WERI-Rb-1 (cell line): ENCODE data around the gene RFX2.
"Not testable (repeated sequence)": the region's sequence is repeated elsewhere in the genome, so short reads cannot be mapped to it uniquely, and the experiment has no call there.

Experiments
- DNase-seq: peaks from one replicate; pipeline ENCODE4 v3.0.0-alpha.2; 2020
- H3K27ac ChIP-seq: fragments of 250-450 bp; sonication (Bioruptor Pico); 2 replicates; pipeline ENCODE4 v1.5.1; 2020; ENCODE audit warnings: mild to moderate bottlenecking, moderate library complexity
- H3K27me3 ChIP-seq: fragments of 250-450 bp; sonication (Bioruptor Pico); 2 replicates; pipeline ENCODE4 v1.5.1; 2021; ENCODE audit warnings: mild to moderate bottlenecking, low read depth, moderate library complexity; ENCODE audit not compliant: insufficient read depth, severe bottlenecking
- H3K36me3 ChIP-seq: fragments of 250-450 bp; sonication (Bioruptor Pico); 2 replicates; pipeline ENCODE4 v1.5.1; 2020; ENCODE audit warnings: mild to moderate bottlenecking, moderate library complexity
- H3K4me3 ChIP-seq: 2 replicates; pipeline ENCODE4 v1.5.1; 2011; ENCODE audit warnings: low read depth, mild to moderate bottlenecking, control low read depth, low read length
- H3K9me3 ChIP-seq: fragments of 250-450 bp; sonication (Bioruptor Pico); 2 replicates; pipeline ENCODE4 v1.5.1; 2021; ENCODE audit warnings: mild to moderate bottlenecking, moderate library complexity; ENCODE audit not compliant: severe bottlenecking
- TF ChIP-seq, protein P1 (sequence below): IDR thresholded peaks from 2 replicates; pipeline ENCODE4 v1.5.1; 2011; ENCODE audit warnings: low read depth, mild to moderate bottlenecking, control low read depth, inconsistent platforms, low read length

Gene RFX2

DNA sequence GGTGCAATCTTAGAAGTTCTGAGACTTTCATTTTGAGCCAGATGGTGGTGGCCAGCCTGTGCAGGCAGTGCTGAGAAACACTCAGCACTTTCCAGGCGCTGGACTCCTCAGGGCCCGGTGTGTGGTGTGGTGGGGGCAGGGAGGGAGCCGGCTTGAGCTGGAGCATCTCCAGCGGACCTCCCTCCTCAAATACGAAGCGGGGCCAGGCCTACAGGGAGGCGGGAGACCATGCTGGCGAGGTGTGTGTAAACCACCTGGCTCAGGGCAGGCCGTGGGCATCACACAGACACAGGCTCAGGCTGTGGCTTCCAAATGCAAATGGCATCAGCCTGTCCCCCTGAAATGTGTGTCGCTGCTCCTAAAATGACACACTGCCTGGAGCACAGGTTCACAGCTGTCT lies 99.1 kb downstream of the RFX2 start:
- H3K4me3 ChIP-seq, result no peak overlapping the region
- no peaks in the 10 kb centered on the region for H3K9me3 ChIP-seq
- no peaks in the 10 kb centered on the region; the same call in 1 of the 2 replicates for H3K36me3 ChIP-seq
- no peaks in the 10 kb centered on the region for H3K27me3 ChIP-seq
- no peak overlapping the region for H3K27ac ChIP-seq
- TF ChIP-seq, protein P1, sequence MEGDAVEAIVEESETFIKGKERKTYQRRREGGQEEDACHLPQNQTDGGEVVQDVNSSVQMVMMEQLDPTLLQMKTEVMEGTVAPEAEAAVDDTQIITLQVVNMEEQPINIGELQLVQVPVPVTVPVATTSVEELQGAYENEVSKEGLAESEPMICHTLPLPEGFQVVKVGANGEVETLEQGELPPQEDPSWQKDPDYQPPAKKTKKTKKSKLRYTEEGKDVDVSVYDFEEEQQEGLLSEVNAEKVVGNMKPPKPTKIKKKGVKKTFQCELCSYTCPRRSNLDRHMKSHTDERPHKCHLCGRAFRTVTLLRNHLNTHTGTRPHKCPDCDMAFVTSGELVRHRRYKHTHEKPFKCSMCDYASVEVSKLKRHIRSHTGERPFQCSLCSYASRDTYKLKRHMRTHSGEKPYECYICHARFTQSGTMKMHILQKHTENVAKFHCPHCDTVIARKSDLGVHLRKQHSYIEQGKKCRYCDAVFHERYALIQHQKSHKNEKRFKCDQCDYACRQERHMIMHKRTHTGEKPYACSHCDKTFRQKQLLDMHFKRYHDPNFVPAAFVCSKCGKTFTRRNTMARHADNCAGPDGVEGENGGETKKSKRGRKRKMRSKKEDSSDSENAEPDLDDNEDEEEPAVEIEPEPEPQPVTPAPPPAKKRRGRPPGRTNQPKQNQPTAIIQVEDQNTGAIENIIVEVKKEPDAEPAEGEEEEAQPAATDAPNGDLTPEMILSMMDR, result no peak
- no peak for DNase-seq

DNA sequence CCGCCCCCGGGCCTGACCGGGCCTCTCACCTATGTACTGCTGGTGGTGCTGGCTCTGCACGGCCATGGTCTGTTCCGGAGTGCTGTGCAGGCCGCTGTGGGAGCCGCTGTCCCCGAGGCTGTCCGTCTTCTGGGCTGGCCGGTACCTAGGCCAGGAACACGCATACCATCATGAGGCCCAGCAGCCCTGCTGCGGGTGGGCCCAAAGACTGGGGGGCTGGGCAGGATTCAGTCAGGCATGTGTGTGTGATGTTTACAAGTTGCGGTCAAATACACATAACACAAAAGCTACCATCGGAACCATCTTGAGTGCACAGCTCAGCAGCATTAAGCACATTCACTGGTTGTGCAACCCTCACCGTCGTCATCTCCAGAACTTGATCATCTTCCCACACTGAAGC lies 100.2 kb downstream of the RFX2 start:
- no peaks in the 10 kb centered on the region for H3K9me3 ChIP-seq
- H3K27me3 ChIP-seq, result no peaks in the 10 kb centered on the region
- DNase-seq, result no peak
- no peak overlapping the region for H3K27ac ChIP-seq
- no peak overlapping the region for H3K4me3 ChIP-seq
- TF ChIP-seq, protein P1, result no peak
- H3K36me3 ChIP-seq, result no peaks in the 10 kb centered on the region; the same call in 1 of the 2 replicates

DNA sequence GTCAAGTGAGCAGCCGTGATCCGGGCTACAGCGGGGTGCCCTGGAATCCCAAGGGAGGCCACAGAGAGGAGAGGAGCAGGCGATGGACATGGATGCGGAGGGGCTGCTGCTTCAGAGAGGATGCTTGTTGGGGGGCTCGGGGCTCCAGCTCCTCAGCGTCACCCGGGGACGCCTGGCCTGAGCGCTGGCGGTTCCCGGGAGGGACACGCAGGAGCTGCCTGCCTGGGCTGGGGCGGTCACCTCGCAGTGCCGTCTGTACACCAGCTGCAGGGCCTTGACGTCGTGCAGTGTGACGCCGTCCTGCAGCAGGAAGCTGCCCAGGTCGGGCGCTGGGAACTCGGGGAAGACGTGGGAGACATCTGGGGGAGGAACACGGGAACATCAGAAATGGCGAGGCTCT lies 102.4 kb downstream of the RFX2 start:
- H3K27me3 ChIP-seq, result no peaks in the 10 kb centered on the region
- DNase-seq, result no peak
- TF ChIP-seq, protein P1, result no peak
- H3K4me3 ChIP-seq, result no peak overlapping the region
- H3K9me3 ChIP-seq, result no peaks in the 10 kb centered on the region
- no peaks in the 10 kb centered on the region; the same call in 1 of the 2 replicates for H3K36me3 ChIP-seq
- H3K27ac ChIP-seq, result no peak overlapping the region

DNA sequence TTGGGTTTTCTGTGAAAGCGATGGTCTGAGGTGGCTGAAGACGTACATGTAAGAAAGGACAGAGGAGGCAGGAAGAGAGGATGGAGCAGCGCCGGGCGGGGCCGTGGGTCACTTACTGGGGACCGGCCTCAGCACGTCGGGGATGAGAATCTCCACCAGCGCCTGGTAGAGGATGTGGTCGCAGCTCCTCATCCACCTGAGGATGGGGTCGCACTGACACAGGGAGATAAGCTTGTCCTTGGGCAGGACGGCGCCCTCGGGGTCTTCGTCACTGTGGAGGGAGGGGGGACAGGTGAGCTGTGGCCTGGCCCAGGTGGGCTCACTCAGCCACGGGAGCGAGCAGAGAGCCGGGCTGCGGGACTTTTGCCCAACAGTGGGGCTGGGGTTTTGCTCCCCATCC lies 103.4 kb downstream of the RFX2 start:
- Histone ChIP-seq H3K9me3 (no peaks in the 10 kb centered on the region), H3K36me3 (no peaks in the 10 kb centered on the region; the same call in 1 of the 2 replicates), H3K27ac (no peak overlapping the region), H3K27me3 (no peaks in the 10 kb centered on the region), H3K4me3 (no peak overlapping the region)
- DNase-seq, result no peak
- TF ChIP-seq, protein P1, result no peak

DNA sequence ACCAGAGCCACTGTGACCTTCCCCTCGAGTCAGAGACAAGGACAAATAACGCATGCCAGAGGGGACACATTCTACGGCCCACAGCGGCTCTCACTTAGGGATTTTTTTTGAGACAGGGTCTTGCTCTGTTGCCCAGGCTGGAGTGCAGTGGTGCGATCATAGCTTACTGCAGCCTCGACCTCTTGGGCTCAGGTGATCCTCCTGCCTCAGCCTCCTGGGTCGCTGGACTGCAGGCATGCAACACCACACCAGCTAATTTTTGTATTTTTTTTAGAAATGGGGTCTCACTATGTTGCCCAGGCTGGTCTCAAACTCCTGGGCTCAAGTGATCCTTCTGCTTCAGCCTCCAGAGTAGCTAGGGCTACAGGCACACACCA lies 104.2 kb downstream of the RFX2 start:
- H3K4me3 ChIP-seq, H3K36me3 ChIP-seq, H3K27ac ChIP-seq, DNase-seq, H3K9me3 ChIP-seq, H3K27me3 ChIP-seq: not testable (repeated sequence)

DNA sequence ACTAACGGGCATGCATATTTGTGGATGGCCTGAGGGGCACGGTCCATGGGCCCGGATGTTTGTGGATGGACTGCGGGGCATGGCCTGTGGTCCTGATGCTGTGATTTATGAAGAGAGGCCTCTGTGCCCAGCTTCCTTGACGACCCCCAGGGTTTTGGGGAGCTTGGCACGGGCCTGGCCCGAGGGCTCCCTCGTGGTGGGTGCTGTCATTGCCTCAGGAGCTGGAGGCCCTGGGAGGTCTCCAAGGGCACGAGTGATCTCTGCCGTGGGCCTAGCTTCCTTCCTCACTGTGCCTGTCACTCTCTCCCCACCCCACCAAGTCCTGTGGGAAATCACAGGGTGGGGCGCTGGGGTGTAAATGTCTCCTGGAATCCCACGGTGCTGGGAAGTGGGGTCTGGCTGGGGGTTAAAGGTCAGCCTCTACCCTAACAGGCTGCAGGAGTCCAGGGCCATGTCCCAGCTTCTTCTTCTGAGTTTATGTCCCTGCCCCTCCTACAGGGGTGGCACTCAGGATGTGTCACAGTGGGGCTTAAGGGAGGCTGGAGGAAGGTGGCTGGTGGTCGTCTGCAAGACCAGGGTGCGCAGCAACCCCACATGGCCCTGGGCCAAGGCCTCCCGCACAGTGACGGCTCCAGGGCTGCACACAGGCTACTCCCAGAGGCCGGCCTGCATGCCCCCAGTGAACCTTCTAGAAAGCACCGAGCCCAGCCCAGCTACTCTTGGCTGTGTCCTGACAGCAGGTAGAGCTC lies 104.8 kb downstream of the RFX2 start:
- Histone ChIP-seq H3K36me3 (no peaks in the 10 kb centered on the region; the same call in 1 of the 2 replicates), H3K27ac (no peak overlapping the region), H3K9me3 (no peaks in the 10 kb centered on the region), H3K27me3 (no peaks in the 10 kb centered on the region), H3K4me3 (no peak overlapping the region)
- DNase-seq, result no peak
- TF ChIP-seq, protein P1, result no peak
